Panc1 (cell line): ENCODE results near the gene SUN1. TPM values are rescaled to one million over a fixed set of nuclear protein-coding genes. Genes with fewer than 3 reads are reported as not detected.

Experiments
- ATAC-seq: fragments of 200-7000 bp; cut with Tn5 transposase; 2 replicates; pipeline ENCODE4 v1.9.1; 2020; ENCODE audit warnings: mild to moderate bottlenecking, moderate library complexity
- BruUV-seq: library from RNA; stranded (reverse); fragments of 400-500 nt; replicated peaks from 2 replicates; lab custom pipeline; 2021; lab: Mats Ljungman, UMichigan
- CTCF ChIA-PET: fragments of 300-600 bp; sonication (Branson Sonifier 250); formaldehyde crosslinking; loops from one replicate; lab custom pipeline; 2022; ENCODE audit warnings: antibody characterized with exemption; lab: Charles Lee
- POLR2A ChIA-PET: fragments of 300-600 bp; sonication (Branson Sonifier 250); formaldehyde crosslinking; loops from one replicate; lab custom pipeline; 2022; ENCODE audit warnings: antibody characterized with exemption; lab: Charles Lee
- DNase-seq: peaks from one replicate; pipeline ENCODE4 v3.0.0-alpha.2; 2010; ENCODE audit warnings: low read depth, low spot score
- H3K27ac ChIP-seq: 2 replicates; pipeline ENCODE4 v1.5.1; 2011; ENCODE audit warnings: mild to moderate bottlenecking, low read length, inconsistent platforms
- H3K27me3 ChIP-seq: fragments of 200-500 bp; sonication (Bioruptor generic); 2 replicates; pipeline ENCODE4 v1.6.0; 2014; ENCODE audit warnings: low read length, inconsistent platforms; ENCODE audit not compliant: control insufficient read depth, insufficient read depth
- H3K36me3 ChIP-seq: fragments of 200-500 bp; sonication (Bioruptor generic); 2 replicates; pipeline ENCODE4 v1.5.1; 2014; ENCODE audit warnings: inconsistent platforms, mild to moderate bottlenecking, low read length, moderate library complexity; ENCODE audit not compliant: control insufficient read depth, insufficient read depth
- H3K4me1 ChIP-seq: 2 replicates; pipeline ENCODE4 v1.5.1; 2011; ENCODE audit warnings: inconsistent platforms, mild to moderate bottlenecking, low read length, moderate library complexity; ENCODE audit not compliant: control insufficient read depth, insufficient read depth
- H3K4me3 ChIP-seq, 2 experiments: 2 replicates each; pipeline ENCODE4 v1.5.1; 2011 to 2012; ENCODE audit warnings: low read depth in 2 of 2, low read length in 2 of 2, mild to moderate bottlenecking in 2 of 2, inconsistent platforms in 1 of 2, moderate library complexity in 1 of 2
- H3K9me3 ChIP-seq: fragments of 200-500 bp; sonication (Bioruptor generic); 2 replicates; pipeline ENCODE4 v1.5.1; 2014; ENCODE audit warnings: low read depth, mild to moderate bottlenecking, inconsistent platforms, low read length, moderate library complexity; ENCODE audit not compliant: control insufficient read depth, insufficient read depth
- POLR2AphosphoS5 ChIP-seq: IDR thresholded peaks from 2 replicates; pipeline ENCODE4 v1.6.1; 2012; ENCODE audit warnings: mild to moderate bottlenecking, low read depth, low read length, moderate library complexity
- REST ChIP-seq, 2 experiments: IDR thresholded peaks; 2 replicates each; pipeline ENCODE4 v1.6.1; 2011 to 2012; ENCODE audit warnings: low read depth in 2 of 2, control low read depth in 1 of 2, low read length in 1 of 2, mild to moderate bottlenecking in 1 of 2, moderate library complexity in 1 of 2; ENCODE audit not compliant: insufficient read depth in 1 of 2
- SIN3A ChIP-seq: IDR thresholded peaks from 2 replicates; pipeline ENCODE4 v1.6.1; 2012; ENCODE audit warnings: low read depth, mild to moderate bottlenecking, low read length, moderate library complexity, borderline replicate concordance; ENCODE audit not compliant: insufficient read depth
- TCF7L2 ChIP-seq: IDR thresholded peaks from 2 replicates; pipeline ENCODE4 v1.6.1; 2011; ENCODE audit warnings: mild to moderate bottlenecking, low read depth, low read length, inconsistent platforms
- in situ Hi-C: cut with HindIII; loops from 2 replicates; pipeline ENCODE4 v1.10.0; 2016; ENCODE audit warnings: low sequenced_read_pairs, low pct_unique_long_range_greater_than_20kb
- intact Hi-C: fragments of 100-400 bp; cut with micrococcal nuclease; formaldehyde crosslinking; loops from one replicate; pipeline ENCODE4 v1.10.0; 2022; ENCODE audit not compliant: unreplicated experiment
- total RNA-seq: library from RNA; stranded (reverse); gene quantifications from one replicate; pipeline ENCODE4 v1.2.1, GENCODE V29; 2021; ENCODE audit not compliant: unreplicated experiment
- TF ChIP-seq, protein P1 (sequence below): fragments of 450-650 bp; IDR thresholded peaks from 2 replicates; pipeline ENCODE4 v1.5.1; 2017; ENCODE audit warnings: mild to moderate bottlenecking

SUN1 gene
- total RNA-seq, 1 experiment from 2014 or later = 244 TPM

DNA sequence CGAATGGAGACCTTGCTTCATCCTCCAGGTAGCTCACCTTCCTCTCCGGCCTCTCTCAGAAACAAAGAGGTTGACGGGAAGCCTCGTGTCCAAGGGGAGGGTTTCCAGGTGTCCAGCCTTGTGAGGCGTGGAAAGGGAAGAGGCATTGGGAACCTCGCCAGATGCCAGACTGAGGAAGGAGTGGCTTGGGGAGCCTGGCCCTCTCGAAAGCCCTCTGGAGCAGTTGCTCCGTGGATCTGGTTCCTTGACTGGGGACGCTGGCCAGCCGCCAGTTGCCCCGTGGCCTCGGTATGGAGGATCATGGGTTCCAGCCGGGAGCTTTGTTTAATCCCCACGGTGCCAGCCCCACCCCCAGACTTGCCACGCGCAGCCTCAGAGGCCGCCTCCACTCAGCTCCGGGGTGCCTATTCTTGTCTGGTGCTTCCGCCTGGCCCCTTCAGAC is 30.3 kb upstream of the SUN1 start:
- no TSS peak for BruUV-seq
- ATAC-seq = peak; percentile 47
- in situ Hi-C loops = no loop called here
- intact Hi-C loops = no loop called here
- no peak overlapping the region for H3K27ac ChIP-seq
- no peak for TF ChIP-seq SIN3A
- TF ChIP-seq, protein P1, sequence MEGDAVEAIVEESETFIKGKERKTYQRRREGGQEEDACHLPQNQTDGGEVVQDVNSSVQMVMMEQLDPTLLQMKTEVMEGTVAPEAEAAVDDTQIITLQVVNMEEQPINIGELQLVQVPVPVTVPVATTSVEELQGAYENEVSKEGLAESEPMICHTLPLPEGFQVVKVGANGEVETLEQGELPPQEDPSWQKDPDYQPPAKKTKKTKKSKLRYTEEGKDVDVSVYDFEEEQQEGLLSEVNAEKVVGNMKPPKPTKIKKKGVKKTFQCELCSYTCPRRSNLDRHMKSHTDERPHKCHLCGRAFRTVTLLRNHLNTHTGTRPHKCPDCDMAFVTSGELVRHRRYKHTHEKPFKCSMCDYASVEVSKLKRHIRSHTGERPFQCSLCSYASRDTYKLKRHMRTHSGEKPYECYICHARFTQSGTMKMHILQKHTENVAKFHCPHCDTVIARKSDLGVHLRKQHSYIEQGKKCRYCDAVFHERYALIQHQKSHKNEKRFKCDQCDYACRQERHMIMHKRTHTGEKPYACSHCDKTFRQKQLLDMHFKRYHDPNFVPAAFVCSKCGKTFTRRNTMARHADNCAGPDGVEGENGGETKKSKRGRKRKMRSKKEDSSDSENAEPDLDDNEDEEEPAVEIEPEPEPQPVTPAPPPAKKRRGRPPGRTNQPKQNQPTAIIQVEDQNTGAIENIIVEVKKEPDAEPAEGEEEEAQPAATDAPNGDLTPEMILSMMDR = no peak
- no peak for TF ChIP-seq POLR2AphosphoS5
- no peak for TF ChIP-seq REST (IDR thresholded peaks at IDR 0.05; ENCODE audit: insufficient read depth in 1 of 2, low read depth in 2 of 2, low read length in 1 of 2)
- TF ChIP-seq TCF7L2 = no peak
- no peaks in the 10 kb centered on the region for H3K9me3 ChIP-seq
- no peaks in the 10 kb centered on the region for H3K36me3 ChIP-seq
- H3K4me1 ChIP-seq = no peaks in the 10 kb centered on the region
- POLR2A ChIA-PET = no interaction called here
- no peak for DNase-seq
- no peaks in the 10 kb centered on the region for H3K27me3 ChIP-seq
- CTCF ChIA-PET = interaction anchor here (0.8 kb wide), 1 partner anchor 14 kb away, joined by 3 read pairs; no protein-coding TSS in a partner anchor
- no peak overlapping the region for H3K4me3 ChIP-seq

DNA sequence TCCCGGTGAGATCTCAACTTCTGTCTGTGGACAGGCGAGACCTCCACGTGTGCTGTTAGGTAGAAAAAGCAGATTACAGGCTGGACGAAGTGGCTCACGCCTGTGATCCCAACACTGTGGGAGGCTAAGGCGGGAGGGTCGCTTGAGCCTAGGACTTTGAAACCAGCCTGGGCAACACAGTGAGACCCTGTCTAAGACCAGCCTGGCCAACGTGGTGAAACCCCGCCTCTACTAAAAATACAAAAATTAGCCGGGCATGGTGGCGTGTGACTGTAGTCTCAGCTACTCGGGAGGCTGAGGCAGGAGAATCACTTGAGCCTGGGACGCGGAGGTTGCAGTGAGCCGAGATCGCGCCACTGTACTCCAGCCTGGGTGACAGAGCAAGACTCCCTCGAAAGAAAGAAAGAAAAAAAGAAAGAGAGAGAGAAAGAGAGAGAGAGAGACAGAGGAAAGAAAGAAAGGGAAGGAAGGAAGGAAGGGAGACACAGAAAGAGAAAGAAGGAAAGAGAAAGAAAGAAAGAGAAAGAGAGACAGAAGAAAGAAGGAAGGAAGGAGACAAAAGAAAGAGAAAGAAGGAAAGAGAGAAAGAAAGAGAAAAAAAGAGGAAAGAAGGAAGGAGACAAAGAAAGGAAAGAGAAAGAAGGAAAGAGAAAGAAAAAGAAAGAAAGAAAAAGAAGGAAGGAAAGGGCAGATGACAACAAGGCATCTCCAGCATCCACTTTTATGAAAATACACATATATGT is 29.6 kb upstream of the SUN1 start:
- Histone ChIP-seq H3K4me3 (no peak overlapping the region), H3K9me3 (no peaks in the 10 kb centered on the region), H3K27me3 (no peaks in the 10 kb centered on the region), H3K4me1 (no peaks in the 10 kb centered on the region), H3K27ac (no peak overlapping the region), H3K36me3 (no peaks in the 10 kb centered on the region)
- no TSS peak for BruUV-seq
- ChIA-PET CTCF (no interaction called here), POLR2A (no interaction called here)
- no peak for DNase-seq
- peak; percentile 27; the same call in 1 of the 2 replicates for ATAC-seq
- in situ Hi-C loops = no loop called here
- intact Hi-C loops = no loop called here
- TF ChIP-seq REST (IDR thresholded peaks at IDR 0.05; ENCODE audit: insufficient read depth in 1 of 2, low read depth in 2 of 2, low read length in 1 of 2) (no peak), SIN3A (no peak), POLR2AphosphoS5 (no peak), TCF7L2 (no peak)
- TF ChIP-seq, protein P1 = no peak
